ENCODE data around the gene SLC1A1.

Gene SLC1A1

DNA sequence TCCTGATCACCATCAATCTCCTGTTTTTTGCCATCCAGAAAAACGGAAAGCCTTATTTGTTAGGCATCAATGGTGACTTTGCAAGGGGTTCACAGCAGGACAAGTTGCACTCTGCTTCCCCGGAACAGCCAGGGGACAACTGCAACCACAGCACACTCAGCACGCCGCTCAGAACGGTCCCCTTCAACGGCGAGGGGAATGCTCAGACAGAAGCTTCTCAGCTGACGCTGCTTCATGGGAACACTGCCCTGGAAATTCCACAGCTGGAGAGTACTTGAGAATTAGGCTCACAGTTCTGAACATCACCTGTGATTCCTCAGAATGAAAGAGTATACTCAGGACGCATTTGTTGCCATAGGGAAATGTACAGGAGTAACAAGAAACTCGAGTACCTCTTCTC, 131.7 kb downstream of the SLC1A1 start:
- no peak for DNase-seq

DNA sequence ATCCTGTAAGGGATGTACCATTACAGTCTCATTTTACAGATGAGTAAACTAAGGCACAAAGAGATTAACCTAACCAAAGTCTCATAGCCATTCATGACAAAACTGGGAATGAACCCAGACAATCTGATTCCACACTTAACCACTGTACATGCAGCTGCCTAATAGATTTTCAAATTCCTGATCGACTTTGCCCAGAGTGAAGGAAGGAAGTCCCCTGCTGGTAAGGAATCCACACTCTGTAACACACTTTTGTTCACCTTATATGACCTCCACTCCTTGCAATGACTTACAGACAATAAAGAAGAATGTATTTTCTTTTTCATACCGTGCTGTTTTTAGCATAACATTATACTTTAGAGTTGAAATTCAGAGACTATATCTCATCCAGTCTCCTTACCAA, 140.6 kb downstream of the SLC1A1 start:
- no peak for DNase-seq

All from activated T-cell treated with anti-CD3 and anti-CD28 coated beads for 4 hours (primary cell).